Calu3 (cell line): Measurements from ENCODE around the gene INSL3. TPM values are rescaled to one million over a fixed set of nuclear protein-coding genes. Genes with fewer than 3 reads are reported as not detected.
A peak's percentile ranks its signal among the peaks of the same experiment; 100 is the strongest.

ENCODE experiments used
- BruUV-seq: library from RNA; stranded (reverse); fragments of 400-500 nt; replicated peaks from 2 replicates; lab custom pipeline; 2021; lab: Mats Ljungman, UMichigan
- CTCF ChIA-PET: fragments of 300-600 bp; sonication (Branson Sonifier 250); formaldehyde crosslinking; loops from one replicate; lab custom pipeline; 2022; ENCODE audit warnings: antibody characterized with exemption; lab: Charles Lee
- DNase-seq: peaks from one replicate; pipeline ENCODE4 v3.0.0; 2022
- H3K27ac Mint-ChIP-seq: one replicate; pipeline ENCODE4 v1.8.0; 2022; ENCODE audit warnings: mixed read lengths; ENCODE audit not compliant: unreplicated experiment
- H3K27me3 Mint-ChIP-seq: one replicate; pipeline ENCODE4 v1.8.0; 2022; ENCODE audit warnings: mixed read lengths; ENCODE audit not compliant: unreplicated experiment
- H3K36me3 Mint-ChIP-seq: one replicate; pipeline ENCODE4 v1.8.0; 2022; ENCODE audit warnings: mild to moderate bottlenecking, moderate library complexity, mixed read lengths; ENCODE audit not compliant: insufficient read depth, unreplicated experiment
- H3K4me1 Mint-ChIP-seq: one replicate; pipeline ENCODE4 v1.8.0; 2022; ENCODE audit warnings: mild to moderate bottlenecking, low read depth, mixed read lengths; ENCODE audit not compliant: unreplicated experiment
- H3K4me3 Mint-ChIP-seq: one replicate; pipeline ENCODE4 v1.8.0; 2022; ENCODE audit warnings: mild to moderate bottlenecking, low read depth, moderate library complexity, mixed read lengths; ENCODE audit not compliant: unreplicated experiment
- H3K9me3 Mint-ChIP-seq: one replicate; pipeline ENCODE4 v1.8.0; 2022; ENCODE audit warnings: low read depth, mixed read lengths; ENCODE audit not compliant: unreplicated experiment
- intact Hi-C: fragments of 100-400 bp; cut with micrococcal nuclease; formaldehyde crosslinking; loops from one replicate; pipeline ENCODE4 v1.10.0; 2022; ENCODE audit not compliant: unreplicated experiment
- total RNA-seq: library from RNA; stranded (reverse); gene quantifications from 2 replicates; pipeline ENCODE4 v1.2.3, GENCODE V29; 2022
- TF ChIP-seq, protein P1 (sequence below): fragments of 200-600 bp; IDR thresholded peaks from one replicate; pipeline ENCODE4 v1.8.0; 2022; ENCODE audit warnings: antibody characterized with exemption; ENCODE audit not compliant: unreplicated experiment

The INSL3 gene
- total RNA-seq, 1 experiment from 2014 or later: not detected

- Mint-ChIP-seq H3K27ac (no peak overlapping the region), H3K27me3 (no peaks in the 10 kb centered on the region), H3K4me1 (no peaks in the 10 kb centered on the region), H3K9me3 (no peaks in the 10 kb centered on the region), H3K36me3 (peaks cover 55% of the 10 kb centered on the region), H3K4me3 (no peak overlapping the region)
- DNase-seq: no peak
- TF ChIP-seq, protein P1, sequence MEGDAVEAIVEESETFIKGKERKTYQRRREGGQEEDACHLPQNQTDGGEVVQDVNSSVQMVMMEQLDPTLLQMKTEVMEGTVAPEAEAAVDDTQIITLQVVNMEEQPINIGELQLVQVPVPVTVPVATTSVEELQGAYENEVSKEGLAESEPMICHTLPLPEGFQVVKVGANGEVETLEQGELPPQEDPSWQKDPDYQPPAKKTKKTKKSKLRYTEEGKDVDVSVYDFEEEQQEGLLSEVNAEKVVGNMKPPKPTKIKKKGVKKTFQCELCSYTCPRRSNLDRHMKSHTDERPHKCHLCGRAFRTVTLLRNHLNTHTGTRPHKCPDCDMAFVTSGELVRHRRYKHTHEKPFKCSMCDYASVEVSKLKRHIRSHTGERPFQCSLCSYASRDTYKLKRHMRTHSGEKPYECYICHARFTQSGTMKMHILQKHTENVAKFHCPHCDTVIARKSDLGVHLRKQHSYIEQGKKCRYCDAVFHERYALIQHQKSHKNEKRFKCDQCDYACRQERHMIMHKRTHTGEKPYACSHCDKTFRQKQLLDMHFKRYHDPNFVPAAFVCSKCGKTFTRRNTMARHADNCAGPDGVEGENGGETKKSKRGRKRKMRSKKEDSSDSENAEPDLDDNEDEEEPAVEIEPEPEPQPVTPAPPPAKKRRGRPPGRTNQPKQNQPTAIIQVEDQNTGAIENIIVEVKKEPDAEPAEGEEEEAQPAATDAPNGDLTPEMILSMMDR: no peak
- CTCF ChIA-PET: no interaction called here
- no TSS peak for BruUV-seq
- intact Hi-C loops: no loop called here
Measured at GRCh38 chr19:17866312-17866963, 45.1 kb upstream of the INSL3 start.

- no TSS peak for BruUV-seq
- no peak overlapping the region for H3K4me3 Mint-ChIP-seq
- no peaks in the 10 kb centered on the region for H3K4me1 Mint-ChIP-seq
- no peaks in the 10 kb centered on the region for H3K9me3 Mint-ChIP-seq
- peak; percentile 21 for DNase-seq
- TF ChIP-seq, protein P1: no peak
- intact Hi-C loops: no loop called here
- H3K36me3 Mint-ChIP-seq: peaks cover 63% of the 10 kb centered on the region
- CTCF ChIA-PET: no interaction called here
- H3K27ac Mint-ChIP-seq: no peak overlapping the region
- no peaks in the 10 kb centered on the region for H3K27me3 Mint-ChIP-seq
Measured at GRCh38 chr19:17865364-17866311, 44.3 kb upstream of the INSL3 start.

- CTCF ChIA-PET: no interaction called here
- BruUV-seq: no TSS peak
Measured at GRCh38 chr19:17863520-17864182, 42.3 kb upstream of the INSL3 start.

More at GRCh38 chr19:17863520-17864182, 42.3 kb upstream of the INSL3 start:
- no peak overlapping the region for H3K4me3 Mint-ChIP-seq
- TF ChIP-seq, protein P1: no peak
- H3K36me3 Mint-ChIP-seq: peaks cover 77% of the 10 kb centered on the region
- peaks cover 10% of the 10 kb centered on the region for H3K4me1 Mint-ChIP-seq
- no peak overlapping the region for H3K27ac Mint-ChIP-seq
- H3K27me3 Mint-ChIP-seq: no peaks in the 10 kb centered on the region
- intact Hi-C loops: no loop called here
- DNase-seq: no peak
- no peaks in the 10 kb centered on the region for H3K9me3 Mint-ChIP-seq
